ENCODE results near the gene XKR7.
"Not testable (repeated sequence)": the region's sequence is repeated elsewhere in the genome, so short reads cannot be mapped to it uniquely, and the experiment has no call there.

XKR7 gene, protein sequence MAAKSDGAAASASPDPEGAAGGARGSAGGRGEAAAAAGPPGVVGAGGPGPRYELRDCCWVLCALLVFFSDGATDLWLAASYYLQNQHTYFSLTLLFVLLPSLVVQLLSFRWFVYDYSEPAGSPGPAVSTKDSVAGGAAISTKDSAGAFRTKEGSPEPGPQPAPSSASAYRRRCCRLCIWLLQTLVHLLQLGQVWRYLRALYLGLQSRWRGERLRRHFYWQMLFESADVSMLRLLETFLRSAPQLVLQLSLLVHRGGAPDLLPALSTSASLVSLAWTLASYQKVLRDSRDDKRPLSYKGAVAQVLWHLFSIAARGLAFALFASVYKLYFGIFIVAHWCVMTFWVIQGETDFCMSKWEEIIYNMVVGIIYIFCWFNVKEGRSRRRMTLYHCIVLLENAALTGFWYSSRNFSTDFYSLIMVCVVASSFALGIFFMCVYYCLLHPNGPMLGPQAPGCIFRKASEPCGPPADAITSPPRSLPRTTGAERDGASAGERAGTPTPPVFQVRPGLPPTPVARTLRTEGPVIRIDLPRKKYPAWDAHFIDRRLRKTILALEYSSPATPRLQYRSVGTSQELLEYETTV

DNA sequence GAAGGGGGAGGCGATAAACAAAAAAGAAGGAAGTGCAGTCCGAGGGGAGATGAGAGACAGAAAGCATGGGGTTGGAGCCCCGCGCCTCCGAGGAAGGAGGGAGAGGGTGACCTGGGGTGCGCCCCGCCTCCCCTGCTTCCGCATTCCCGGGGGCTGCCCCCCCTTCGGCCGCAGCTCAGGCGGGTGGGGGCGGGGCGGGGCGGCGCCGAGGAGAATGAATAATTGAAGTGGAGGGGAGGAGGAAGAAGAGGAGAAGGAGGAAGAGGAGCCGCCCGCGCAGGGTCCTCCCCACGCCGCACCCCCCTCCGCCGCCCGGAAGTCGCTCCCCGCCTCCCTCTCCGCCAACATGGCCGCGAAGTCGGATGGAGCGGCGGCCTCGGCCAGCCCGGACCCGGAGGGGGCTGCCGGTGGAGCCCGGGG, at the start of gene XKR7:
Gene XKR7, plus strand, starts transcription at position 322 of the 420 bp plus-strand sequence. Its CDS starts 25 bp downstream, at position 347.
- DNase-seq (ENCODE audit: low read depth, low spot score), result no peak
- H3K27ac ChIP-seq, result no peak within 1 kb of the TSS

DNA sequence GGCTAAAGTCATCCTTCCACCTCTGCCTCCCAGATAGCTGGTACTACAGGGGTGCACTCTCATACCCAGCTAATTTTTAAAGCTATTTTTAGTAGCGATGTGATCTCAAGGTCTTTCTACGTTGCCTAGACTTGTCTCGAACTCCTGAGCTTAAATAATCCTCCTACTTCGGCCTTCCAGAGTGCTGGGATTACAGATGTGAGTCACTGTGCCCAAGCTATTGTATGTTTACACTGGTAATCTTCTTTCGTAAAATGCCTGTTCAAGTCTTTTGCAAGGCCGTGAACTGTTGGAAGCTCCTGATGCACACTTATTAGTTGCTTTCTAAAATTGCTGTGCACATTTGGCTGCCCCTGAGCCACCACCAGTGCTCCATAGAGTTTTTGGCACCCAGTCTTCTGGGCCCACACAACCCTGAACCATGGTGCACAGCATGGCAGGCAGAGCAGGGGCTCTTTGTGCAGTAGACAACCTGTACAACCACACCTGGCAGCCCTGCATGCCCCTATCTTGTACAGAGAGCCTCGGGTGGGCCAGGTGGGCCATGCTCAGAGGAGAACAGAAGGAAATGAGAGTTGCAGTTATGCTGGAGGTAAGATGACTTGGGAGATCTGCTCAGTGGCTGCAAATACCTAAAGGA, 49.4 kb upstream of the XKR7 start:
- no peak overlapping the region for H3K27ac ChIP-seq
- no peak for DNase-seq (ENCODE audit: low read depth, low spot score)

DNA sequence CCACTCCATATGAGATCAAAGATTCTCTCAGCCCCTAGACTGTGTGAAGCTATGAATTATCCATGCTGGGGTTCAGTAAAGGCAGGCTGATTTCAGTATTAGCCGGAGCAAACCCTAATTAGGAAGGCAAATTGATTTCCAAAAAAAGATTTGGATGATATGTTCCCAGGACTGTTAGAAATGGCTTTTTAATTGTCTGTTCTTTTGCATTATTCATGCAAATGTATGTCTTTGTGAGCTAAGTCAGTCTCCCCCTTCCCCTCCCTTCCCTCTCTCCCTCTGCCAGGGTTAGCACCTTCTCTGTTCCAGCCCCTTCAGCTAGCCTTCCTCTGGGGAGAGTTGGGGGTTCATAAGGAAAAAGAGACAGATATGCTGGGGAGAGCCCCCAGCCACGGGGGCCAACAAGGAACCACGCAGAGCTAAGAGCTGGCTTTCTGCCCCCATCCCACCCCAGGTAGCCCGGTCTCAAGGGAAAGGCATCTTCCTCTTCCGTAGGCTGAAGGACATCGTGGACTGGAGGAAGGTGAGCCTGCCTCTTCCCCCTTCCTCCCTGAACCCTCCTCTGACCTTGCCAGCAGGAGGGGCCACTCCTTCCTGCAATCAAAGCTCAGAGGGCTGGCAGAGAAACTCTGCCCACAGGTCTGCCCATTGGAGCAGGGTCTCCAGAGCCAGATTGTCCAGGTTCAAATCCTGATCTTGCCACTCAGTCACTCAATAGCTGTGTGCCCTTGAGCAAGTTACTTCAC, 48.4 kb upstream of the XKR7 start:
- DNase-seq (ENCODE audit: low read depth, low spot score), result no peak
- no peak overlapping the region for H3K27ac ChIP-seq

DNA sequence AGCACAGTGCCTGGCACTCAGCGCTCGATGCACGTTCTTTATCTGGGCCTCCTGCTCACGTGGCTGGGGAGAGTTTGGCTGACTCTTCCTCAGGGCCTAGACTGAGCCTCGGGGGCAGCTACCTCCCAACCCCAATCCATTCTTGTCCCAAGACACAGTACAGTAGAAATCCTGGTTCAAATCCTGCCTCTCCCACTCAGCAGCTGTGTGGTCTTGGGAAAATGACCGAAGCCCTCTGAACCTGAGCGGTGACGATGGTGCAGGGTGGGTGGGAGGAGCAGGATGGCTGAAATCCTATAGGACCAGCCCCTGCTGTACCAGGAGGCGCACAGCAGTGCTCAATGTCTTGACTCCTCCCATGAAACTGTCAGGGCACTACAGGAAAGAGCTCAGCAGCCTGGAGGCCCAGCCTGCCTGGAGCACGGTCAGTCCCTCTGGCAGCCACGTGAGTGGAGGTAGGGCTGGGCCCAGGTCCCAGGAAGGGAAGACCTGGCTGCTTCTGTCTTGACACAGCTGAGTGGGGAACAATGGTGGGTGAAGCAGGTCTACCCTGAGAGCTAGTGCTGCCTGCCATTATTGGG, 47.6 kb upstream of the XKR7 start:
- DNase-seq (ENCODE audit: low read depth, low spot score), result no peak
- no peak overlapping the region for H3K27ac ChIP-seq

DNA sequence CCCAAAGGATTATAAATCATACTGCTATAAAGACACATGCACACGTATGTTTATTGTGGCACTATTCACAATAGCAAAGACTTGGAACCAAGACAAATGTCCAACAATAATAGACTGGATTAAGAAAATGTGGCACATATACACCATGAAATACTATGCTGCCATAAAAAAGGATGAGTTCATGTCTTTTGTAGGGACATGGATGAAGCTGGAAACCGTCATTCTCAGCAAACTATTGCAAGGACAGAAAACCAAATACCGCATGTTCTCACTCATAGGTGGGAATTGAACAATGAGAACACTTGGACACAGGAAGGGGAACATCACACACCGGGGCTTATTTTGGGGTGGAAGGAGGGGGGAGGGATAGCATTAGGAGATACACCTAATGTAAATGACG, 46.5 kb upstream of the XKR7 start:
- not testable (repeated sequence) for DNase-seq (ENCODE audit: low read depth, low spot score); H3K27ac ChIP-seq

DNA sequence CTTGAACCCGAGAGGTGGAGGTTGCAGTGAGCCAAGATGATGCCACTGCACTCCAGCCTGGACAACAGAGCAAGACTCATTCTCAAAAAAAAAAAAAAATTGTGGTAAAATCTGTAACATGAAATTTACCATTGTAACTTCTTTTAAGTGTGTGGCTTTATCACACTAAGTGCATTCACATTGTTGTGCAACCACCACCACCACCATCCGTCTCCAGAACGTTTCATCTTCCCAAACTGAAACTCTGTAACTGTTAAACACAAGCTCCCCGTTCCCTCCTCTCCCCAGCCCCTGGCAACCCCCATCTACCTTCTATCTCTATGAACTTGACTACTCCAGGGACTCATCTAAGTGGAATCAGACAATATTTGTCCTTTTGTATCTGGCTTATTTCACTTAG, 45.8 kb upstream of the XKR7 start:
- no peak for DNase-seq (ENCODE audit: low read depth, low spot score)
- no peak overlapping the region for H3K27ac ChIP-seq

DNA sequence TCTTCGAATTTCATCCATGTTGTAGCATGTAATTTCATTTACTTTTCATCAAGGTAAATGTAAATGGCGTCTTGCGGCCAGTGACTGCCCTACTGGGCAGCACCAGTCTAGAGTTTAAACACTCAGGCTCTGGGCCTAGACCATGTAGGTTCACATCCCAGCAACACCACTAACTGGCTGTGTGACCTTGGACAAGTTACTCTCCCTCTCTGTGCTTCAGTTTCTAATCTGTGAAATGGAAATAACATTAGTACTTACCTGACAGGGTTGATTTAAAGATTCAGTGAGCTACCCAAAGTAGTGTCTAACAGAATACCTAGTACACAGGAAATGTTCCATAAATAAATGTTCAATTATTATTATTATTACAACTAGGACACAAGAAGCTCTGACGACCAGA, 45.4 kb upstream of the XKR7 start:
- H3K27ac ChIP-seq, result no peak overlapping the region
- DNase-seq (ENCODE audit: low read depth, low spot score), result no peak

DNA sequence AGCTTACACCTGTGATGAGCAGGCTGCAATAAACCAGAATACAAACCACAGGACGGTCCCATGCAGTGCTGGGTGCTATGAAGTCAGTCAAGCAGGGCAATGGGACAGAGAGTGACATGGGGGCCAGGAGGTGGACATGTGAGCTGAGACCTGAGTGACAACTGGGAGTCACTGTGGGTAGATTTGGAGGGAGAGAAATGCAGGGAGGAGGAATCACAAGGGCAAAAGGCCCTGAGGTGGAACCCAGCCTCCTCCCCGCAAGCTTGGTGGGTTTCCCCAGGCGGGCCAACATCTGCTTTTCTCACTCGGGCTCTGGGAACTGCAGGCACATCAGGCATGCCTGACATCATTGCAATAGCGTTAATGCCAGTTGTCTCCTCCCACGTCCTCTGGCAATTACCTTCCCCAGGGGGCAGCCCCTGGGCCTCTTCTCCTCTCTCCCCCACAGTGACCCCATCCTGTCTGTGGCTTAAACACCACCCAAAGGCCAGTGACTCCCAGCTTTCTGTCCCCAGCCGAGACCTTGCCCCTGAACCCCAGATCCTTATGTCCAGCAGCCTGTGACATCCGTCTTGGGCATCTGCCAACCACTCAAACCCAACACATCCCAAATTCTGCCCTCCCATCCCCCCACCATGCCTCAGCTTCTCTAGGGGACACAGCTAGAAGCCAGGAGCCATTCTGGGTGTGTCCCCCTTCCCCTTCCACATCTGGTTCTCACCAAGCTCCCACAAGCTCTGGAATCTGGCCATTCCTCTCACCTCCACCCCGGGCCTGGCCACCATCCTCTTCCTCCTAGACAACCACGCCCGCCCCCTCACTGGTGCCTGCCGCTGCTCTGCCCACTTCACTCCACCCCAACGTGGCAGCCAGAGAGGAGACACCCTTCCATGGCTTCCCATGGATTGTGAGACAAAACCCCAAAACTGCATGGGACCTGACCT, 44.3 kb upstream of the XKR7 start:
- DNase-seq (ENCODE audit: low read depth, low spot score), result no peak
- H3K27ac ChIP-seq, result no peak overlapping the region

DNA sequence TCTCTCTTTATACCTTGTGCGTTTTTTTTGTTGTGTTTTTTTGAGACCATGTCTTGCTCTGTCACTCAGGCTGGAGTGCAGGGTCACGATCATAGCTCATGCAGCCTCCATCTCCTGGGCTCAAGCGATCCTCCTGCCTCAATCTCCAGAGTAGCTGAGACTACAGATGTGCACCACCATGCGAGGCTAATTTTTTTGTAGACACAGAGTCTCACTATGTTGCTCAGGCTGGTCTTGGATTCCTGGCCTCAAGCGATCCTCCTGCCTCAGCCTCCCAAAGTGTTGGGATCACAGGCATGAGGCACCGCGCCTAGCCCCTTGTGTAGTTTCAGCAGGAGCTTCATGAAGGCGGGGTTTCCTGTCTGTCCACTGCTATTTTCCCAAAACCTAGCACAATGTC, 43.4 kb upstream of the XKR7 start:
- H3K27ac ChIP-seq, result no peak overlapping the region
- DNase-seq (ENCODE audit: low read depth, low spot score), result no peak

DNA sequence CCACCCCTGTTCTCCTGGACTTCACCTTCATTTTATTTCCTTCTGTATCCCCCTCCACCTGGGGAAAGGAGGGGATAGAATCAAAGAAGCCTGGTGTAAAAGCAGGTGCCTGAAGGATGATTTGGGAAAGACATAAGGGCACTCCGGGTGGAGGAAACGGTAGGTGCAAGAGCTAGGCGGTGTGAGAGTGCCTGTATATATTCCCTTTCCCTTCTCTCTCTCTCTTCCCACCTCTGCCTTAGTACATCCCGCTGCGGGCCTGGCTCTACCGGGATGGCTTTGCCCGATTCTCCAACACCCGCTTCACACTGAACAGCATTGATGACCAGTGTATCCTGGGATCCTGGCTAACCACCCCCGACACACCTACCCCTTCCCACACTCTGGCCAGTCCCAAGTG, 42.3 kb upstream of the XKR7 start:
- DNase-seq (ENCODE audit: low read depth, low spot score), result no peak
- no peak overlapping the region for H3K27ac ChIP-seq

DNA sequence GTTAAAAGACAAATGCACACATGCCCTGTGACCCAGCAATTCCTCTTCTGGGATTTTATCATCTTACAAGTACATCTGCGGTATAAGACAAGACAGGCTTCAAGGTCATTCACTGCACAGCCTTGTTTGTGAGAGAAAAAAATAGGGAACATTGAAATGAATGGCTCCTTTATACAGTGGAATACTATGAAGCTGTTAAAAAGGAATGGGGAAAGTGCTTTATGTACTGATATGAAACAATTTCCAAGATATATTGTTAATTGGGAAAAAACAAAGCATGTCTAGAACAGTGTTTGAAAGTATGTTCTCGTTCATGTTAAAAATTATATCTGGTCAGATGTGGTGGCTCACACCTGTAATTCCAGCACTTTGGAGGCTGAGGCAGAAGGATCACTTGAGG, 41.5 kb upstream of the XKR7 start:
- no peak for DNase-seq (ENCODE audit: low read depth, low spot score)
- no peak overlapping the region for H3K27ac ChIP-seq

DNA sequence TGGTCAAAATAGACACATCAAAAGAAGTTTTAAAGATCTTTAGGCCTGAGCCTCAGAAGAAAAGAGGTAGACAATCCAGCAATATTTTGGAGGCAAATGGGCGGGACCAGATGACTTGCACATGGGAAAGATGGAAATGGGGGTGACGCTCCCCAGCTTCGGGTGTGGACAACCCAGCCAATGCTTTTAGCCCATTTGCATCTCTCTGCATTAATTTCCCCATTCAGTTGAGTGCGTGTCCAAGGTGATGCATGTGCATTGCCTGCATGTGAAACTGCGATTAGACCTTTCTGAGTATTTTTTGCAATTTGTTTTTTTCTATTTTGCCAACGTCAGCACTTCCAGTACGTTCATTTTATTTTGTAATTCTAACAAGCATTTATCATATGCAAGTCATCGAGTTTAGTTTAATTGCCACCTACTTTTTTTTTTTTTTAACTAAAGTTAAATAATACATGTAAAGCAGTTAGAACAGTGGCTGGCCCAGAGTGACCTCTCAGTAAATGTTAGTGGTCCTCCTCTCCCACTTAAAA, 40.3 kb upstream of the XKR7 start:
- no peak overlapping the region for H3K27ac ChIP-seq
- no peak for DNase-seq (ENCODE audit: low read depth, low spot score)

DNA sequence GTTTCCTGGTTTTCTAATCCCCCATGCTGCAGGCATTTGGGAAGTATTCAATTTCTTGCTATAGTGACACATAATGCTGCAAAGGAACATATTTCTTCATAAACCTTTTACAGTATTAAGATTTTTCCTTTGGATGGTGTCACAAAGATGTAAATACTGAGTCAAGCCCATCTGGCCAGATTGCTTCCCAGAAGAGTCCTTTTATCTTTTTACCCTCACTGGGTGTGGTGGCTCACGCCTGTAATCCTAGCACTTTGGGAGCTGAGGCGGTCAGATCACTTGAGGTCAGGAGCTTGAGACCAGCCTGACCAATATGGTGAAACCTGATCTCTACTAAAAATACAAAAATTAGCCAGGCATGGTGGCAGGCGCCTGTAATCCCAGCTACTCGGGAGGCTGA, 38.3 kb upstream of the XKR7 start:
- not testable (repeated sequence) for DNase-seq (ENCODE audit: low read depth, low spot score); H3K27ac ChIP-seq

DNA sequence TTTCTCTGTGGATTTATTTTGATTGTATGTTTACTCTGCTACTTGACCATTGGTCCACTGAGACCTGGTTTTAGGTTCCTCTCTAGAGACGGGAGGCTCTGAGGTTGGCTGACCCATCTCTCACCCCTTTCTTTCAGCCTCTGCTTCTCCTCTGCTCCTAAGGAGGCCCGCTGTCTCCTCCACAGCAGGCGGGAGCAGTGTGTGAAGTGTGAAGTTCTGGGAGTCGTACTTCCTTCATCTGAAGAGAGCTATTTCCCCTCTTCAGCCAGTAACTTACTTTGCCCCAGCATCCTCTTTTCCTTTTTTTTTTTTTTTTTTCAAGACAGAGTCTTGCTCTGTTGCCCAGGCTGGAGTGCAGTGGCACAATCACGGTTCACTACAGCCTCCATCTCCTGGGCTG, 37.2 kb upstream of the XKR7 start:
- H3K27ac ChIP-seq, result no peak overlapping the region
- no peak for DNase-seq (ENCODE audit: low read depth, low spot score)

DNA sequence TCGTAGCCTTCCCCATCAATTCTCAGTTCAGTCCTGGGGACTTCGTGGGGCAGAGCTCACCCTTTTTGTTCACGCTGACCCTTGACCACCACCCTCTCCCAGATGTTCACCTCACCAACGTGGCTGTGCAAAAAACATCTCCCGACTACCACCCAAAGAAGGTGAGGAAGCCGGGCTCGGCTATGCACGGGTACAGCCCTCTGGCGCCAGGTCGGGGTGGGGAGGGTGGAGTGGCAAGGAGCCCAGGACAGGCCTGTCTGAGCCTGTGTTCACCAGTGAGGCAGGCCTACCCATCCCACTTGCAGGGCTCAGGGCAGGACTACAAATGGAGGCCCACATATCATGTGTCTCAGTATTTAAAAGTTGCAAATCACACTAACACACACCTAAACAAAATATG, 34.3 kb upstream of the XKR7 start:
- H3K27ac ChIP-seq, result no peak overlapping the region
- DNase-seq (ENCODE audit: low read depth, low spot score), result no peak

DNA sequence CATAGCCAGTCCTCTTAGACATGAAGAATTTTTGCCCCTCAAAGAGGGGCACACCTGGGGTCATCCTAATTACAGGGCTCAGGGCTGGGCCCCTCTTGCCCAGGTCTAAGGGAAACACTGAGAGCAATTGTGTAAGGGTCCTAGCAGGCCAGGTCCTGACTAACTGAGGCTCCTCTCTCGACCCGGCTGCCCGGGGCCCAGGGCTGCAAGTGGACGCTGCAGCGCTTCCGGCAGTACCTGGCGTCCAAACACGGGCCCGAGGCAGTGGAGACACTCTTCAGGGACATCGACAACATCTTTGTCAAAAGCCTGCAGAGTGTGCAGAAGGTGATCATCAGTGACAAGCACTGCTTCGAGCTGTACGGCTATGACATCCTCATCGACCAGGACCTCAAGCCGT, 33.5 kb upstream of the XKR7 start:
- DNase-seq (ENCODE audit: low read depth, low spot score), result no peak
- no peak overlapping the region for H3K27ac ChIP-seq

DNA sequence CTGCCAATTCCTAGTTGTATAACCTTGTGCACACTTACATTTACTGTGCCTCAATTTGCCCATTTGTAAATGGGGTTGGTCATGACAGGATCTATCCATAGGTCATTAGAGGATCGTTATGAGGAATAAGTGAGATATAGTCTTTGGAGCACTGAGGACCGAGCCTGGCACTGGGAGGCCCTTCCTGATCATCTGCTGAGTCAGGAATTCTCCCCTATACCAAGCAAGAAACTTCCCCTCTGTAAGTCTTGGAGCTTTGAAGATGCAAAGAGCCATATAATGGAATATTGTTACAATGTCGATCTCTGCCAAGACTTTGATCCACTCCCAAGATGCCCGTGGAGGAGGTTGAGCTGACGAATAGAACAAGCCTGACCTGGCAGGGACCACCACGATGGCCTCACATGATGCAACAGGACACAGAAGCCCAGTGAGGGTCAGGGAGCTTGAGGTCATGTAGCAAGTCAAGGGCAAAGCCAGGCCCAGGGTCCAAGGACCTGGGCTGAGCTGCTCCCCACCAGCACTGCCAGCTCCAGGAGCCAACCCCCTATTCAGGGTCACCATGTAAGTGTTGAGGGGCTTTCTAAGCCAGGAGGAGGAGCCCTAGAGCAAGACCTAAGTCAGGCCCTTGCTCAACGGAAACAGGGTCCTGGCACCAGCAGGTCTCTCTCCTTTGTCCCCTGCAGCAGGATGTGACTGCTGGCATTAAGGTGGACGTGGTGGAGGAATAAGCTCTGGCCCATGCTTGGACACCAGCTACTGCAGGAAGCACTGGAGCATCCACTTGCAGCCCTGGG, 32.8 kb upstream of the XKR7 start:
- no peak overlapping the region for H3K27ac ChIP-seq
- DNase-seq (ENCODE audit: low read depth, low spot score), result no peak

DNA sequence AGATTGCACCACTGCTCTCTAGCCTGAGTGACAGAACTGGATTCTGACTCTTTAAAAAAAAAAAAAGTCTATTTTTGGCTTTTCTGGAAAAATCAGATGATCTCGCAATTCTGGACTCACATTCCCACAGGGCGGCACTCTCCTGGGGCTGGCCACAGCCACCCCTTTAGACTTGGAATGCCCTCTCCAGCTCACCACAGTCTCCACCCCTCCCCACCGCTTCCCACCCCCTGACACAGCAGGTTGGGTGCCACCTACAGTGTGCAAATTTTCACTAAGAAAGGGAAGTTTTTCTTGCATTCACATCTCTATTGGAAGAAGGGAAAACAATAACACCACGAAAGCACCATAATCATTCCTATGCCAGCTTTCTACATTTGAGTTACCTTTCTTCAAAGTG, 31.5 kb upstream of the XKR7 start:
- no peak for DNase-seq (ENCODE audit: low read depth, low spot score)
- H3K27ac ChIP-seq, result no peak overlapping the region
